NB4 (cell line): ENCODE data around the gene SH3BP5L.
A peak's percentile ranks its signal among the peaks of the same experiment; 100 is the strongest.

Experiments
- DNase-seq: peaks from one replicate; pipeline ENCODE4 v3.0.0; 2010; ENCODE audit warnings: low read depth
- H3K4me3 ChIP-seq: one replicate; pipeline ENCODE4 v1.5.1; 2011; ENCODE audit warnings: mild to moderate bottlenecking, low read depth, low read length, moderate library complexity
- CTCF ChIP-seq: IDR thresholded peaks from one replicate; pipeline ENCODE4 v1.5.1; 2012; ENCODE audit warnings: low read depth, low read length
- MYC ChIP-seq: IDR thresholded peaks from 2 replicates; pipeline ENCODE4 v1.6.1; 2011; ENCODE audit warnings: low read depth, low read length
- POLR2A ChIP-seq: IDR thresholded peaks from 2 replicates; pipeline ENCODE4 v1.6.1; 2011; ENCODE audit warnings: mild to moderate bottlenecking; ENCODE audit not compliant: insufficient read length; ENCODE audit errors: extremely low read depth
- TF ChIP-seq, protein P1 (sequence below): IDR thresholded peaks from 2 replicates; pipeline ENCODE4 v1.6.1; 2011; ENCODE audit warnings: low read depth, low read length

SH3BP5L gene

DNA sequence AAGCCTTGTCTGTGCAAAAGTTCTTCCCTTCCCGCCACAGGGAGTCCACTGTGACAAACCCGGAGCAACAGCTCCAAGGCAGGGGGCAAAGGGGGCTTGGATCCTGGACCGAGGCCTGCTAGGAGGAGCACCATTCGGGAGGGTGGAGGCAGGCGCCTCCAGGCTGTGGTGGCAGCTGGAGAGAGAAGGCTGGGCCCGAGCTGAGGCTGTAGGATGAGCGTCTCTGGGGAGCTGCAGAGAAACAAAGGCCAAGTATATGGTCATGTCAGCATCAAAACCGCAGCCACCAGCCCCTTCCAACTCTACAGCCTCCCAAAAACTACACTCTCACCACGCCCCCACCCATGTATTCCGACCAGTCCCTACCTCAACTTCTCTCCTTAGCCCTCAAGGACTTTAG lies 579 bp downstream of the SH3BP5L start:
- TF ChIP-seq MYC (no peak), CTCF (no peak), POLR2A (no peak)
- TF ChIP-seq, protein P1, sequence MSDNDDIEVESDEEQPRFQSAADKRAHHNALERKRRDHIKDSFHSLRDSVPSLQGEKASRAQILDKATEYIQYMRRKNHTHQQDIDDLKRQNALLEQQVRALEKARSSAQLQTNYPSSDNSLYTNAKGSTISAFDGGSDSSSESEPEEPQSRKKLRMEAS = no peak
- peak; percentile 59 for DNase-seq
- peak overlapping the region; percentile 77 for H3K4me3 ChIP-seq

- peak overlapping the region; percentile 77 for H3K4me3 ChIP-seq
- no peak for DNase-seq
- TF ChIP-seq, protein P1 = no peak
- no peak for TF ChIP-seq POLR2A
- TF ChIP-seq CTCF = no peak
- TF ChIP-seq MYC = no peak
Observed at GRCh38 chr1:248824701-248825100, 1.0 kb downstream of the SH3BP5L start.

GRCh38 chr1:248824301-248824700 lies 1.4 kb downstream of the SH3BP5L start:
- H3K4me3 ChIP-seq = peak overlapping the region; percentile 9
- no peak for TF ChIP-seq POLR2A
- no peak for TF ChIP-seq MYC
- TF ChIP-seq, protein P1 = no peak
- no peak for TF ChIP-seq CTCF
- no peak for DNase-seq

GRCh38 chr1:248823517-248824001 lies 2.2 kb downstream of the SH3BP5L start:
- TF ChIP-seq MYC (no peak), POLR2A (no peak), CTCF (no peak)
- TF ChIP-seq, protein P1 = no peak
- no peak for DNase-seq
- H3K4me3 ChIP-seq = peak overlapping the region; percentile 9

GRCh38 chr1:248822148-248823032 lies 3.3 kb downstream of the SH3BP5L start:
- no peak for DNase-seq
- H3K4me3 ChIP-seq = peak overlapping the region; percentile 21
- TF ChIP-seq POLR2A (no peak), MYC (no peak), CTCF (no peak)
- TF ChIP-seq, protein P1 = no peak
